SK-N-SH (cell line): ENCODE measurements around the gene JMJD1C. TPM values are rescaled to one million over a fixed set of nuclear protein-coding genes. Genes with fewer than 3 reads are reported as not detected.

Experiments
- CTCF ChIA-PET: fragments of 300-600, 350-600 bp; formaldehyde crosslinking; extraction: SDS; loops from one replicate; lab custom pipeline; 2021; lab: Yijun Ruan, JAX
- POLR2A ChIA-PET: fragments of 350-600 bp; sonication (Branson Sonifier 250); formaldehyde crosslinking; extraction: SDS; loops from one replicate; lab custom pipeline; 2020; ENCODE audit warnings: antibody characterized with exemption, inconsistent platforms; lab: Yijun Ruan, JAX
- DNase-seq: peaks from one replicate; pipeline ENCODE4 v3.0.0; 2012
- H2AFZ ChIP-seq: fragments of 200-600 bp; sonication (generic); 2 replicates; pipeline ENCODE4 v1.8.1; 2016; ENCODE audit warnings: antibody characterized with exemption, mild to moderate bottlenecking, low read depth
- H3F3A ChIP-seq: fragments of 200-600 bp; sonication (generic); replicated peaks from 2 replicates; pipeline ENCODE3; 2016; ENCODE audit warnings: antibody characterized with exemption, mild to moderate bottlenecking; ENCODE audit not compliant: insufficient read depth
- H3K27ac ChIP-seq, 2 experiments: fragments of 200-500 bp in 1 of 2; fragments of 200-600 bp in 1 of 2; sonication (Bioruptor generic) in 1 of 2; sonication (generic), shearing (Covaris generic) in 1 of 2; 2 replicates each; pipeline versions ENCODE4 v1.5.1 to v1.6.1; 2014 to 2016; ENCODE audit warnings: low read depth in 2 of 2, inconsistent platforms in 1 of 2, low read length in 1 of 2, mild to moderate bottlenecking in 1 of 2, mixed read lengths in 1 of 2
- H3K27me3 ChIP-seq: fragments of 200-600 bp; sonication (generic), shearing (Covaris generic); 2 replicates; pipeline ENCODE4 v1.6.1; 2016; ENCODE audit warnings: mixed run types; ENCODE audit not compliant: insufficient read depth
- H3K36me3 ChIP-seq, 2 experiments: fragments of 200-500 bp in 1 of 2; fragments of 200-600 bp in 1 of 2; sonication (Bioruptor generic) in 1 of 2; sonication (generic) in 1 of 2; replicated peaks in 1 of 2; 2 replicates each; pipeline versions ENCODE3 to v1.5.1; 2014 to 2016; ENCODE audit warnings: low read length in 1 of 2, mild to moderate bottlenecking in 1 of 2; ENCODE audit not compliant: insufficient read depth in 2 of 2, control insufficient read depth in 1 of 2
- H3K4me1 ChIP-seq, 2 experiments: fragments of 200-500 bp in 1 of 2; fragments of 200-600 bp in 1 of 2; sonication (Bioruptor generic) in 1 of 2; sonication (generic), shearing (Covaris generic) in 1 of 2; 2 replicates each; pipeline versions ENCODE4 v1.5.1 to v1.6.1; 2014 to 2016; ENCODE audit warnings: low read depth in 1 of 2, low read length in 1 of 2, mixed run types in 1 of 2; ENCODE audit not compliant: insufficient read depth in 2 of 2, control insufficient read depth in 1 of 2
- H3K4me2 ChIP-seq: fragments of 200-600 bp; sonication (generic), shearing (Covaris generic); 2 replicates; pipeline ENCODE4 v1.6.1; 2017; ENCODE audit warnings: mixed run types
- H3K4me3 ChIP-seq, 2 experiments: fragments of 200-500 bp in 1 of 2; fragments of 200-600 bp in 1 of 2; sonication (Bioruptor generic) in 1 of 2; sonication (generic), shearing (Covaris generic) in 1 of 2; 2 replicates each; pipeline versions ENCODE4 v1.5.1 to v1.8.1; 2014 to 2016; ENCODE audit warnings: low read depth in 2 of 2, inconsistent platforms in 1 of 2, low read length in 1 of 2, mild to moderate bottlenecking in 1 of 2, mixed read lengths in 1 of 2, moderate library complexity in 1 of 2
- H3K79me2 ChIP-seq: fragments of 200-600 bp; sonication (generic); 2 replicates; pipeline ENCODE4 v1.8.1; 2017; ENCODE audit warnings: mild to moderate bottlenecking; ENCODE audit not compliant: insufficient read depth
- H3K9ac ChIP-seq: fragments of 200-600 bp; sonication (generic); 2 replicates; pipeline ENCODE4 v1.6.1; 2017; ENCODE audit warnings: mixed run types
- H3K9me2 ChIP-seq: fragments of 200-600 bp; sonication (generic); 2 replicates; pipeline ENCODE4 v1.6.1; 2017; ENCODE audit warnings: mixed run types
- H3K9me3 ChIP-seq: fragments of 200-600 bp; sonication (generic); 2 replicates; pipeline ENCODE4 v1.6.1; 2017; ENCODE audit warnings: mixed run types, mild to moderate bottlenecking, moderate library complexity
- H4K20me1 ChIP-seq: fragments of 200-600 bp; sonication (generic); 2 replicates; pipeline ENCODE4 v1.6.1; 2017; ENCODE audit warnings: mild to moderate bottlenecking, mixed run types; ENCODE audit not compliant: insufficient read depth
- CHD2 ChIP-seq: fragments of 150-350 bp; IDR thresholded peaks from 2 replicates; pipeline ENCODE4 v1.6.1; 2018; ENCODE audit warnings: low read length; ENCODE audit not compliant: partially characterized antibody
- ELF1 ChIP-seq: IDR thresholded peaks from 2 replicates; pipeline ENCODE4 v1.4.0; 2012
- EP300 ChIP-seq, 2 experiments: IDR thresholded peaks; 2 replicates each; pipeline versions ENCODE4 v1.4.0 to v1.6.1; 2012; ENCODE audit warnings: borderline replicate concordance in 1 of 2, low read depth in 1 of 2, low read length in 1 of 2
- FOXM1 ChIP-seq: IDR thresholded peaks from 2 replicates; pipeline ENCODE4 v1.4.0; 2012; ENCODE audit warnings: low read depth, mild to moderate bottlenecking
- GABPA ChIP-seq: IDR thresholded peaks from 2 replicates; pipeline ENCODE4 v1.4.0; 2012; ENCODE audit warnings: low read depth, mild to moderate bottlenecking
- GATA2 ChIP-seq: sonication (generic); formaldehyde crosslinking; IDR thresholded peaks from 2 replicates; pipeline ENCODE4 v1.5.0; 2020; ENCODE audit warnings: mild to moderate bottlenecking, missing genetic modification reagents
- MXI1 ChIP-seq: IDR thresholded peaks from 2 replicates; pipeline ENCODE4 v1.6.1; 2012; ENCODE audit warnings: mild to moderate bottlenecking, low read depth, low read length, improper control_type of control experiment
- POLR2AphosphoS5 ChIP-seq: IDR thresholded peaks from 2 replicates; pipeline ENCODE4 v1.6.1; 2012; ENCODE audit warnings: low read depth, low read length
- REST ChIP-seq: IDR thresholded peaks from 2 replicates; pipeline ENCODE4 v1.6.1; 2012; ENCODE audit warnings: mild to moderate bottlenecking, low read depth, low read length, moderate library complexity
- TCF12 ChIP-seq: IDR thresholded peaks from 2 replicates; pipeline ENCODE4 v1.4.0; 2012
- USF1 ChIP-seq: IDR thresholded peaks from 2 replicates; pipeline ENCODE4 v1.4.0; 2012; ENCODE audit warnings: low read depth, borderline replicate concordance
- WGBS: methylation state at CpG from one replicate; pipeline ENCODE4 v1.1.6; 2017; ENCODE audit warnings: low lambda C conversion rate; 5-methylcytosine and 5-hydroxymethylcytosine counted together
- polyA plus RNA-seq, 3 experiments: library from polyadenylated mRNA; depleted of rRNA; stranded (reverse); fragments of >200 nt; gene quantifications; 2 replicates each; pipeline ENCODE4 v1.2.3, GENCODE V29; 2012

Gene JMJD1C
- polyA plus RNA-seq, 1 of the 3 experiments (the other 2 are of a cell fraction): 11.7 TPM

- H3F3A ChIP-seq: peaks cover 22% of the 10 kb centered on the region
- H3K79me2 ChIP-seq: peaks cover 100% of the 10 kb centered on the region
- DNase-seq: no peak
- 100% methylated on average over 3 of the region's 3 CpGs for WGBS
- no peaks in the 10 kb centered on the region for H3K9me3 ChIP-seq
- no peak overlapping the region for H3K27ac ChIP-seq
- H3K4me2 ChIP-seq: no peak overlapping the region
- peaks cover 8 to 43% of the 10 kb centered on the region in 2 experiments for H3K36me3 ChIP-seq
- H3K4me3 ChIP-seq: no peak overlapping the region
- H3K9me2 ChIP-seq: no peaks in the 10 kb centered on the region
- CTCF ChIA-PET: interaction anchor here (0.9 kb wide), 1 partner anchor 19 kb away, joined by 3 read pairs; no protein-coding TSS in a partner anchor
- POLR2A ChIA-PET: no interaction called here
- no peaks in the 10 kb centered on the region for H3K27me3 ChIP-seq
- no peak overlapping the region for H2AFZ ChIP-seq
- no peak for TF ChIP-seq USF1
- TF ChIP-seq POLR2AphosphoS5: no peak
- TF ChIP-seq EP300 (IDR thresholded peaks at IDR 0.05; ENCODE audit: borderline replicate concordance in 1 of 2, low read depth in 1 of 2, low read length in 1 of 2): no peak
- no peak for TF ChIP-seq TCF12
- no peak for TF ChIP-seq ELF1
- no peak for TF ChIP-seq GATA2 (CRISPR knock-in tag)
- TF ChIP-seq FOXM1: no peak
- TF ChIP-seq GABPA: no peak
- TF ChIP-seq, all 33 proteins: peak for 0
- Histone ChIP-seq H3K4me1 (peaks cover 15 to 17% of the 10 kb centered on the region in 2 experiments; a peak in 3 of 4 replicates), H3K9ac (no peak overlapping the region), H4K20me1 (peaks cover 78% of the 10 kb centered on the region)
Observed at GRCh38 chr10:63261496-63261895, 204.3 kb downstream of the JMJD1C start.

- H4K20me1 ChIP-seq: peaks cover 80% of the 10 kb centered on the region
- WGBS: 89% methylated on average over 3 of the region's 3 CpGs
- no peak overlapping the region for H2AFZ ChIP-seq
- H3K36me3 ChIP-seq: peaks cover 8 to 43% of the 10 kb centered on the region in 2 experiments
- no peak overlapping the region for H3K4me3 ChIP-seq
- H3K27ac ChIP-seq: no peak overlapping the region
- POLR2A ChIA-PET: no interaction called here
- peaks cover 17 to 24% of the 10 kb centered on the region in 2 experiments; a peak in 3 of 4 replicates for H3K4me1 ChIP-seq
- peaks cover 100% of the 10 kb centered on the region for H3K79me2 ChIP-seq
- no peak overlapping the region for H3K9ac ChIP-seq
- DNase-seq: no peak
- no peaks in the 10 kb centered on the region for H3K27me3 ChIP-seq
- H3K9me3 ChIP-seq: no peaks in the 10 kb centered on the region
- TF ChIP-seq USF1 (no peak), REST (no peak), MXI1 (no peak), CHD2 (no peak), POLR2AphosphoS5 (no peak)
- no peaks in the 10 kb centered on the region for H3K9me2 ChIP-seq
- H3F3A ChIP-seq: peaks cover 16% of the 10 kb centered on the region
- no peak overlapping the region for H3K4me2 ChIP-seq
- CTCF ChIA-PET: interaction anchor here (1.2 to 1.6 kb wide), 2 partner anchors 8 to 368 kb away, joined by 3 to 4 read pairs; no protein-coding TSS in a partner anchor
Observed at GRCh38 chr10:63260860-63261251, 204.9 kb downstream of the JMJD1C start.
